Endometrial microvascular endothelial cells (primary cell): ENCODE data around the gene LRP1B. TPM values are rescaled to one million over a fixed set of nuclear protein-coding genes. Genes with fewer than 3 reads are reported as not detected.
"Not testable (repeated sequence)": the region's sequence is repeated elsewhere in the genome, so short reads cannot be mapped to it uniquely, and the experiment has no call there.

Source experiments
- in situ Hi-C: cut with HindIII; loops from 2 replicates; pipeline ENCODE4 v1.10.0; 2017; ENCODE audit warnings: low sequenced_read_pairs, low pct_unique_long_range_greater_than_20kb; ENCODE audit errors: inconsistent ontology term
- total RNA-seq: library from RNA; depleted of rRNA; stranded (reverse); fragments of >200 nt; gene quantifications from one replicate; pipeline ENCODE4 v1.2.3, GENCODE V29; 2015; ENCODE audit errors: inconsistent ontology term

Gene LRP1B
- total RNA-seq, 1 donor from 2014 or later: not detected

DNA sequence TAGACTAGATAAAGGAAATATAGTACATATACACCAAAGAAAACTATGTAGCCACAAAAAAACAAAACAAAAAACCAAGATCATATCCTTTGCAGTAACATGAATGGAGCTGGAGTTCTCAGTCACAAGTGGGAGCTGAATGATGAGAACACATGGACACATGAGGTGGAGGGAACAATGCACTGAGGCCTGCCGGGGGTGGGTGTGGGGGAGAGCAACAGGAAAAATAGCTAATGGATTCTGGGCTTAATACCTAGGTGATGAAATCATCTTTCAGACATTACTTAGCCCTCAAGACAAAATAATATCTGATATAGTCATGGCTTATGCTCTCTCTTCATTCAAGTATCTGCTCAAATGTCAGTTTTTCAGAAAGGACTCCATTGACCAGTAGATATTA is 930.6 kb downstream of the LRP1B start:
- in situ Hi-C loops: no loop called here

DNA sequence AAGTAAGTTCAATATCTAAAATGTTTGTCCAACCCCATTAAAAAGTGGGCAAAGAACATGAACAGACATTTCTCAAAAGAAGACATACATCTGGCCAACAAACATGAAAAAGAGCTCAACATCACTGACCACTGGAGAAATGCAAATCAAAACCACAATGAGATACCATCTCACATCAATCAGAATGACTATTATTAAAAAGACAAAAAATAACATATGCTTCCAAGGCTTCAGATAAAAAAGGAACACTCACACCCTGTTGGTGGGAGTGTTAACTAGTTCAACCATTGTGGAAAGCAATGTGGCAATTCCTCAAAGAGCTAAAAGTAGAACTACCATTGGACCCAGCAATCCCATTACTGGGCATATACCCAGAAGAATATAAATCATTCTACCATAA is 931.1 kb downstream of the LRP1B start:
- in situ Hi-C loops: no loop called here

DNA sequence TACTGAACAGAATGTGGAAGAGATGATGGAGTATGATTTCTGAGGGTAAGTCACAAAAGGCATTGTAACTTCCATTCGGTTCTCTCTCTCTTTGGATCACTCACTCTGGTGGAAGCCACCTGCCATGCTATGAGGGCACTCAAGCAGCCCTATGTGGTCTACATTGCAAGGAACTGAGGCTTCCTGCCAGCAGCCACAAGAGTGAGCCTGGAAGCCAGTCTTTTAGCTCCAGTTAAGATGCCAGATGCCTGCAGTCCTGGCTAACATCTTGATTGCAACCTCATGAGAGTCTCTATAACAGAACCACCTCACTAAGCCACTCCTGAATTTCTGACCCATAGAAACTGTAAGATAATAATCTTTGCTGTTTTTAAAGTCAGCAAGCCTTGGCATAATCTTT is 935.7 kb downstream of the LRP1B start:
- in situ Hi-C loops: no loop called here

DNA sequence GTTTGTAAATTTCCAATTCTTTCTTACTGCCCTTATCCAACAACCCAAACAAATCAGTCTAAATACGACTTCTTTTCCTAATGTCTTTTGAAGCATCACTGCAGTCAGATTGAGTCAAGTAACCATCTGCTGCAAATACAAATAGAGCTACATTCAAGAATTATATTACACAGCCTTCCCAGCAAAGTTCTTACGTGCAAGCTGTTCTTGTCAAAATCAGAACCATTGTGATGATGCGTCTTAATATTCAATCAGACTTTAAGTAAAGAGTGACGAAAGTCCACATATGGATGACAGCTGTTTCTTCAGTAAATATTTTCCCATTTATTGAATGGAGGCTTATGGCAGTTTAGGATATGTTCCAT is 943.8 kb downstream of the LRP1B start:
- in situ Hi-C loops: no loop called here

DNA sequence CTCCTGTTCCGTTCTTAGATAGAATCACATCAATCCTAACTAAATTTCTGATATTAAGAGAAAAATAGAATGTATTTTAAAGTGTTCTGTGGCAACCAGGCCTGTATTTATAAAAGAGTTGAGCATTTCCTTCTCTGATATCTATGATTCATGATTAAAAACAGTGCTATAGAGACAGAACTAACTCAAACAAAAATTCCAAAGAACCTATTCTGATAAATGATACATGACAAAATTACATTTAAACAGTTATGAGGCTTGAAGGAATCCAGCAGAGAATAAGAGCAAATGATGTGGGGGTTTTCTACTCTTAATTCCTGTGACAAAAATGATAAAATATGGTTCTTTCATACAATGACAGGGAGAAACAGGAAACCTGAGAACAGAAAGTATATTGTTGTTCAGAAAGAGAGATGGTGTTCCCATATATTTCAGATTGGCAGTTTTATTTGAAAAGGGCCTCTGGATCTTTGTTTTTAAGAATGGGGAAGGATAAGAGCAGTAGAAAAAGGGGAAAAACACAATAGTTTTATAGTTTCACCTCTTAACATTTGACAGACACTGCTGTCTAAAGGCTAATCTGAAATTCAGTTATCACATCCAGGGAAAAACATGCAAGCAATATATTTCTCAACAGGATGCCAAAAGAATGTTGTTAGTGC is 944.3 kb downstream of the LRP1B start:
- in situ Hi-C loops: no loop called here

DNA sequence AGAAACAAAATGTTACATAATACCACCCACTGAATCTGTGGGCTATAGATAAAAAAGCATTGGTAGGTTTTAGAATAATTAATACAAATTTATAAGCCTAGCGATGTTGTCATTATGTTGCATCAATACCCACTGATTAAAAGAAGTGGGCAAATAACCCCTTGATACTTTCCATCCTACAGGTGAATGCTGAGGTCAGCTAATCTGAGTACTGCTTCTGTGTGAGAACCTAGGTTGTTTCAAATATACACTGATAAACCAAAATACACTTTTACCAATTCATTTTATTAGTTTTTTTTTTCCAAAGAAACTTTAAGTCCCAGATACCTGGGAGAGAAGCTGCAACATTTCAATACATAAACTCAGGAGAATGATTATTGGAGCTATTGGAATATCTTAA is 948.6 kb downstream of the LRP1B start:
- in situ Hi-C loops: no loop called here

DNA sequence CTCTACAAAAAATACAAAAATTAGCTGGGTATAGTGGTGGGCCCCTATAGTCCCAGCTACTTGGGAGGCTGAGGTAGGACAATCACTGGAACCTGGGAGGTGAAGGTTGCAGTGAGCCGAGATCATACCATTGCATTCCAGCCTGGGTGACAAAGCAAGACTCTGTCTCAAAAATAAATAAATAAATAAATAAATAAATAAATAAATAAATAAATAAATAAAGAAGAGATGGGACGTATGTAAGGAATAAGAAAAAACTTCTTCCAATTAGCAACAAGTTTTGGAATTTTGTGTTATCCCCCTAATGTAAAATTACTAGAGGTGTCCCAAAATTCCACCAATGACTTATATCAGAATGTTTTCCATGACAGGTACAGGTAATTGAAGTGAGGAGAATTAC is 961.7 kb downstream of the LRP1B start:
- in situ Hi-C loops: not testable (repeated sequence)

DNA sequence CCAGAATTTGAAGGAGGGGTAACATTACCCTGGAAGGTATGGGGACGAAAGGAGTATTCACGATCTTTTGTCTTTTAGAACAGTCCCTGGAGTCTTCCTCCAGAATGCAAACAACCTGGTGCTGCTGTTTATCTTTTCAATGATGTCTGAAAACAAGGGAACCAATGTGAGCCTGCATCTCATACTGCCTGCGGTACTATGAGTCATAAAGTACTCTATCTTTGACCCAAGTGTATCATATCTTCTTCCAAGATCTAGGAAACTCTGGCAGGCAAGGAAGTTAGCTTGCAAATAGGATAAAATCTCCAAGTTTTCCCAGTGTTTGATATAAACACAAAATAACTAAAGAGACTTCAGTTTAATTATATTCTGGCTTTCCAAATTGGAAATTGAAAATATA is 968.5 kb downstream of the LRP1B start:
- in situ Hi-C loops: no loop called here

DNA sequence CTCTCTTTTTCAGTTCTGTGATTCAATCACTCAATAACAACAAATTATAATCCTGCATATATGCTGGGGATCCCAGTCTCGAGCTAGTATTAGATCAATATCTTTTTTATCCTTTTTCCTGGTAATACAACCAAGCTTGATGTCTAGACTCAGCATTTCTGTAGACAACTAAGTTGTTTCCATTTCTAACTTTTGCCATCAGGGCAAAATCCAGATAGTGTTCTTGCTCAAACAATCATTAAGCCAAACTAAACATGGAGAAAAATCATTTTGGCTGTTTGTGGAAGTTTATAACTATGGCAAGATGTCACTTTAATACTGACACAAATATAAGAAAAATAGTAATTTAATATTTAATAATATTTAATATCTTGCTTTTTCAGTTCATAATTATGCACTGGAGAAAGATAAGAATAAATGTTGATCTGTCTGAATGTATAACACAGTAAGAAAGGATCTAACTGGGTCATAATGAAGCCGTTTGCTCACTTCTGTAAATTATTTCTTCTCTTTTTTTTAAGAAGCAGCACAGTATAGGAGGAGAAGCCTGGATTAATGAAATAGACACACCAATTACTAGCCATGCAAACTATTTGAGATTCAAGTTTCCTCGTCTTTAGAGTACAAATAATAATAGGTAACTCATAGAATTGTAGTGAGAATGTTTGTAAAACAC is 979.1 kb downstream of the LRP1B start:
- in situ Hi-C loops: no loop called here

DNA sequence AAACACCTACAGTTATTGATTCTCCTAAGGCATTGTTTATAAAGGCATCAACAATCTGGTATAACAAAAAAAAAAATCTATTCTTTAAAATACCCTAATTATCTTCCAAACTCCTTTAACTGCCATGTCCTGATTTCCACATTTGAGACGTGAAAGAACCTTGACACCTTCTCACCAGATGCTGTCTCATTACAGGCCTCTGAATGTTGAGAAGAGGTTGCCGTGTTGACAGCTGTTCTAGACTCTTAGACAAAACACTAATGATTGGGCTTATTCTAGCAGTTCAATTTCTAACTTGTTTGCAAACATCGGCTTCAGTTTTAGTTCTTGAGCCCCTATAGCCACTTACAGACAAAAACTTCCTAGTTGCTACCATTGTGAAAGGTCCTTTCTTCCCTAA is 988.8 kb downstream of the LRP1B start:
- in situ Hi-C loops: no loop called here

DNA sequence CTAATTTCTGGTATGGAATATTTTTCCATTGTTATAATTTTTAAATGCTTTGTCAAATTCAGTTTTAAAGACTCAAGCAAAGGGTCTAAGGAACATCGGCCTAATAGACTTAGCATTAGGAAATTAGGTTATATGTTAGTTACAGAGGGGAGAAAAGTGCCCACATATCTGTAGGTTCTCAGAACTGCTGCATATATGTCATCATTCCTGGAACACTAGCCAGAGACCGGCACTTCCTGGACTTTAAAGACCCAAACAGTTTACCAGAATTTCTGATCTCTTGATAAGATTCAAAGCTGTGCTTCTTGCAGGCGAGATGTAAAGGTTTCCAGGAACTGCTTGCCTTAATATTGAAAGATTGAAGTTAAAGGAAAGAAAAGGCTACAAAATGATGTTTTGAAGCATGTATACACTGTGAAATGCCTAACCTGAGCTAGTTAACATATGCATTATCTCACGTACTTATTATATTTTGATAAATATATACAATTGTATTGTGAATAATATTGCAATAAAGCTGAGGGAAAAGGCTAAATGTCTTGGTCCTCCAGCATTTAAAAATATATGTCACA is 993.6 kb downstream of the LRP1B start:
- in situ Hi-C loops: no loop called here

DNA sequence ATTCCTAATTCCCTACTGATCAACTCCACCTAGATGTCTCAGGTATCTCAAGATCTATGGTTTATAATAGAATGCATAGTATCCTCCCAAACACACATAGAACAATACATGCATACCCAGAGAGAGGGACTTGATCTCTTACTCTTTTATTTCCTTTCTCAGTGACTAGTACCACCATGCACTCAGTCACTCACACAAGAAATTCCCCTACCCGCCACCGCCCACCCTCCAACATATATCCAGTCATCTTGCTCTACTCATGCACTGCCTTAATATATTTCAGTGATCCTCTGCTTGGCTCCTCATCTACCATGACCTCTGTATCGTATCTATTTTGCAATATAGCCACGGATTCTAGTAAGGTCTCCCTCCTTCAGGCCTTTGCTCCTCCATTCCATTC is 996.9 kb downstream of the LRP1B start:
- in situ Hi-C loops: no loop called here

DNA sequence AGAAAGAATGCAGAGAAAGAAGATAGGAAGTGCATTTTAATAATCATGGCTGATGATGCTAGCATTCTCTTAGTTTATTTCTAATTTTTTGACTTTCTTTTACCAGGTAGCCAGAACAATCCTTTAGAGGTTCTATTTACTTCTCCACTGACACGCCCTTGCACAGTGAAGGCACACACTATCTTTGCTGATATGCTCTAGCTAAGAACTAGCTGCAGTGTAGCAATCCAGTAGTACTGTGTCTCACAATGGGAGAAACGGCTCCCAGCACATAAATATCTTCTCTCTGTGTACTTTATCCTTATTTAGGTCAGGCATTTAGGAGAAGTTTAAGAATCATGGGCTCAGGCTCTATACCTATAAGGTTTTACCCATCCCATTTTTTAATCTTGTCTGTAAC is 1005.4 kb downstream of the LRP1B start:
- in situ Hi-C loops: no loop called here

DNA sequence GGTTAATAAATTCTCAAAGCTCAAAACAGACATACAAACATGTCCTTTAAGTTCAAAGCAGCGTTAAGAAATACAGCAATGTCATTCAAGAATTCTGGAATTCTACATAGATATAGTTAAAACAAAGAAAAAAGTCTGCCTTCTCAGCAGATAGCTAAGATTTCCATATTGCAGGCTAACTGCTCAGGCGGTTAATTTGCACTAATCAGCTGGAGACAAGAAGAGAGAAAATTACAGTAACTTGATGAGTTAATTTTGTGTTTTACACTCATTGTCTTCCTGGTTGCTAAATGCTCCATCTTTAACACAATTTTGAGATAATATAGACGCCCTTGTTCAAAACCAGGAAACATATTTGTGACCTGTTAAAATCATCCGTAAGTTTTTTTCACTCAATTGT is 1012.0 kb downstream of the LRP1B start:
- in situ Hi-C loops: no loop called here

DNA sequence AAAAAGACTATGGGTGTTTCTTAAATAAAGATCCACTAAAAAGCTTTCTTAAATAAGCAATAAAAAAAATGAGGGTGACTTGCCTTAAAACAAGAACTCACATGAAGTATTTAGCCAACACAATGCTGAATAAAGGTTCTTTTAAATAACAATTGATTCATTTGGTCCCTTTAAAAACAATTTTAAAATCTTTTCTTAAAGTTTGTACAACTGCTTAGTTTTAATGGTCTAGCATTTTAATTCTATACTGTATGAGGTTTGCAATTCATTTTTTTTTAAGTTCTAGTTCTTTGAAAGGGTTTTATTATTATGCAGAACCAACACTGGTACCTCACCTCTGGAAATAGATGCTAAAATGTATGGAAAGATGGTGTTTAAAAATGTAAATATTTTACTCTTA is 1017.5 kb downstream of the LRP1B start:
- in situ Hi-C loops: no loop called here

DNA sequence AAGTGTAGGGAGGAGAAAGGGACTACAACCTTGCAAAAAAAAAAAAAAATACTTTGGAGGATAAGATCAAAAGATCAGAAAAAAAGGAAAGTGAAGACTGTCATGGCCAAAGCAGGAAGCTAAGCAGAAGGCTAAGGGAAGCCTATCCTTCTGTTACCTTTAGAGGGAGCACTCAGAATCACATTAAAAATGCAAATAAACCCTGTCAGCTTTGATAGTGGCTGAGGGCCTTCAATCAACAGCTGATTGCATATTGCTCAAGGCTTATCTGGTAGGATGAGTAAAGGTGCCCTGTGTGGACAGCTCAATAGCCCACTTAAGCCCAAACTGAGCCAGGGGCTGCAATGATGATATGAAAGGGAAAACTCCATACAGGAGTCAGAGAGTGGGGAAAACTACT is 1021.2 kb downstream of the LRP1B start:
- in situ Hi-C loops: no loop called here

DNA sequence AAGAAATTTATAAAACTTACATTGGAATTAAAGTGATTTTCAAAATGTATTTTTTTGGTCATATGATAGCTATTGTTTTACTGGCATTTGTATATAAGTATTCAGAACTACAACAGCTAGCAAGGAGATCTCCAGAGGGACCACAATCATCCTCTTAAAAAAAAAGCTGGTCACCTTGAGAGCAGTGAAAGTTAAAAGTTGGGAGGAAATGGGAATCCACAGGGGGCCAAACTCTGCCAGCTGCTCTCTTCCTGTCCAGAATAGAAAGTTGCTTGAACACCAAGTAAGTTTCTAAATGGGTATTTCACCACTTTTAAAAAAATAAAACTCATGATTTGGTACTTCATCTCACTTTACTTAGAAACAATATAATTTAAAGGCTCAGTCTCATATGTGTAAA is 1025.1 kb downstream of the LRP1B start:
- in situ Hi-C loops: no loop called here

DNA sequence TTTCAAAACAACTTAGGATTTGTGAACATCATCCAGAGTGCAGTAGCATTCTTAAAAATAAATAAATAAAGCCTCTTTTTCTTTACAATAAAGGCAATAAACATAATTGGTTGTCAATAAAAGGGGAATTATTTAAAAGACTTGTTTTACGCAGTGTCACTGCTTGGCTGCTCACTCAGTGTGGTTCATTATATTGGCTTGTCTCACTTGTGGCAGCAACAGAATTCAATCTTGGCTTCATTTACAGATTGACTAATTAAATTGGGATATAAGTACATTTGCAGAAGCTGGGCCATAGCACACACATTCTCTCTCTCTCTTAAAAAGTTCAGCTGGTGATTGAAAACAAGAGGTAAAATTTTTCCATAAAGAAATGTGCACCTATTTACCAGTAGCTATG is 1027.6 kb downstream of the LRP1B start:
- in situ Hi-C loops: no loop called here

DNA sequence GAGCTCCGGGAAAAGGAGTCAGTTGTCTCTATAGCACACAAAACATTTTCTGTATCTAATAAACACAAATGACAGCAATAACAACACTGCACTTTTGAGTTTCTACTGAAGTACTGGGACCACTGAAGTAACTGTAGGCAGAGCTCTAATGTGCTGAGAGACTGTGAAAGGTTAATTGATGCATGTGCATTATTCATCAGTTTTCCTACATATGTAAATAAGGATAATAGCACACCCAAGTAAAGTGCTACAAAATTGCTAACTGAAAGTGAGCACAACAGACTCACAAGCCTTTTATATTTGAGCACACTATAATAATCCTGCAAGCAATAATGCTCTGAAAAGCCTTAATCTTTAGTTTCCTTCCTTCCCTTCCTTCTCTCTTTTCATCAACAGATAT is 1051.6 kb downstream of the LRP1B start:
- in situ Hi-C loops: no loop called here

DNA sequence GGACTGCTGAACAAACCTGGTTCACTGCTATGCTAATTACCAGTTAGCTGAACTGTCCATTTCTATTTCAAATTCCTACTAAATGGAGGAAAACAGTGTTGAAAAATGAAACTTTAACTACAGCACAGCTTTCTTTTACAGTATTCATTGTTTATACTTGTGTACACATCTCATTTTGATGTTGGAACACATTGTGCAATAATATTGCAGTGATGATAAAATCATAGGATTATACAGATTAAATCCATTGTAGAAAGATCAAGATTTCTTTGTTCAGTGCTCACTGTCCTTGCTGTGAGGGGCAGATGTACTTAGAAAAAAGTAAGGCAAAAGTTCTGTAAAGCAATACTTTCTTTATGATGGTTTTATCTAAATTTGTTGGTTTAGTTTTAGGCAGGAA is 1055.1 kb downstream of the LRP1B start:
- in situ Hi-C loops: no loop called here
